ENCODE results near the gene ZNF695.
"Not testable (repeated sequence)": the region's sequence is repeated elsewhere in the genome, so short reads cannot be mapped to it uniquely, and the experiment has no call there.

The ZNF695 gene

DNA sequence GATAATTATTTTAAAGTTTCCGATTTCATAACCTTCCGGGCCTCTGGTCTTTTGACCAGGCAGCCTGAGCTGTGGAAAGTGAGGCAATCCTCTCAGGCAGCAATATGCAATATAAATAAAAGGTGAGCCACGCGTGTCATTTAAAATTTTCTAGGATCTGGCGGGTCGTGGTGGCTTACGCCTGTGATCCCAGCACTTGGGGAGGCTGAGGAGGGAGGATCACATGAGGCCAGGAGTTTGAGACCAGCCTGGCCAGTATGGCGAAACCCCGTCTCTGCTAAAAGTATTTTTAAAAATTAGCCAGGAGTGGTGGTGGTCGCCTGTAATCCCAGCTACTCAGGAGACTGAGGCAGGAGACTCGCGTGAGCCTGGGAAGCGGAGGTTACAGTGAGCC lies 546 bp upstream of the ZNF695 start:
- peaks cover 83% of the 10 kb centered on the region for H3K9me3 ChIP-seq
- H3K4me1 ChIP-seq, result peaks cover 9% of the 10 kb centered on the region; the same call in 1 of the 2 replicates
- H4K20me1 ChIP-seq, result no peaks in the 10 kb centered on the region
- no peaks in the 10 kb centered on the region for H3K27me3 ChIP-seq
- peaks cover 29% of the 10 kb centered on the region for H3K36me3 ChIP-seq
- no peak for TF ChIP-seq Cebpa-rat (IDR thresholded peaks at IDR 0.05)
- H3K4me2 ChIP-seq, result peak overlapping the region; percentile 80
- no peak overlapping the region for H3K27ac ChIP-seq
- H3K4me3 ChIP-seq, result peak overlapping the region; percentile 94
- H3K9ac ChIP-seq, result no peak overlapping the region

DNA sequence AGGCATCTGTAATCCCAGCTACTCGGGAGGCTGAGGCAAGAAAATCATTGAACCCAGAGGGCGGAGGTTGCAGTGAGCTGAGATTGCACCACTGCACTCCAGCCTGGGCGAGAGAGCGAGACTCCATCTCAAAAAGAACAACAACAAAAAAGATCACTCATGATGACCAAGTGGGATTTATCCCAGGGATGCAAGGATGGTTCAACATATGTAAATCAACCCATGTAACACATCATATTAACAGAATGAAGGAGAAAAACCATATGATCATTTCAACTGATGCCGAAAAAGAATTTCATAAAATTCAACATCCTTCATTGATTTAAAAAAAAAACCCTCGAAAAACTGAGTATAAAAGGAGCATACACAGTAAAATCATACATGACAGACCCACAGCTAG lies 3.8 kb downstream of the ZNF695 start:
- Histone ChIP-seq H3K36me3 (peaks cover 67% of the 10 kb centered on the region), H3K9me3 (peaks cover 85% of the 10 kb centered on the region)
- not testable (repeated sequence) for H3K4me2 ChIP-seq, H4K20me1 ChIP-seq, H3K4me3 ChIP-seq, H3K9ac ChIP-seq, H3K27ac ChIP-seq, H3K4me1 ChIP-seq, H3K27me3 ChIP-seq

GRCh38 chr1:246989901-246990300 lies 18.0 kb downstream of the ZNF695 start:
- no peaks in the 10 kb centered on the region for H3K4me1 ChIP-seq
- H3K9ac ChIP-seq, result no peak overlapping the region
- peaks cover 100% of the 10 kb centered on the region for H3K9me3 ChIP-seq
- no peaks in the 10 kb centered on the region for H4K20me1 ChIP-seq
- H3K4me3 ChIP-seq, result peak overlapping the region; percentile 39; the same call in 1 of the 2 replicates
- peaks cover 99% of the 10 kb centered on the region for H3K36me3 ChIP-seq
- H3K4me2 ChIP-seq, result no peak overlapping the region
- H3K27me3 ChIP-seq, result no peaks in the 10 kb centered on the region
- H3K27ac ChIP-seq, result no peak overlapping the region
- TF ChIP-seq Cebpa-rat (IDR thresholded peaks at IDR 0.05), result no peak

DNA sequence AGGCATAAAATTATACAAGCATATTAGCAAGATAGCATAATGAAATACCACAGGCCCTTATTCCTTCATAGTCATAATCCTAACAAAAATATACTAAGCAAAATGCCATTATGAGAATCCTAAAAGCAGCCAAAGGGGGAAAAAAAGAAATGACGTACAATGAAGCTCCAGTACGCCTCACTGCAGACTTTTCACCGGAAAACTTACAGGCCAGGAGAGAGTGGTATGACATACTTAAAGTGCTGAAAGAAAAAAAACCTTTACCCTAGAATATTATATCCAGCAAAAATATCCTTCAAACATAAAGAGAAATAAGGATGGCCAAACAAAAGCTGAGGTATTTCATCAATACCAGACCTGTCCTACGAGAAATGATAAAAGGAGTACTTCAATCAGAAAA lies 19.5 kb downstream of the ZNF695 start:
- Histone ChIP-seq H3K27me3 (no peaks in the 10 kb centered on the region), H3K4me1 (no peaks in the 10 kb centered on the region), H3K4me3 (peak overlapping the region; percentile 35; the same call in 1 of the 2 replicates), H3K9me3 (peaks cover 100% of the 10 kb centered on the region), H3K27ac (no peak overlapping the region), H3K9ac (no peak overlapping the region), H4K20me1 (no peaks in the 10 kb centered on the region), H3K4me2 (no peak overlapping the region), H3K36me3 (peaks cover 99% of the 10 kb centered on the region)
- TF ChIP-seq Cebpa-rat (IDR thresholded peaks at IDR 0.05), result no peak

GRCh38 chr1:246987083-246987690 lies 20.7 kb downstream of the ZNF695 start:
- H3K4me3 ChIP-seq, result peak overlapping the region; percentile 35
- no peak overlapping the region for H3K4me2 ChIP-seq
- no peak for TF ChIP-seq Cebpa-rat (IDR thresholded peaks at IDR 0.05)
- H3K9me3 ChIP-seq, result peaks cover 100% of the 10 kb centered on the region
- no peaks in the 10 kb centered on the region for H3K4me1 ChIP-seq
- H3K36me3 ChIP-seq, result peaks cover 100% of the 10 kb centered on the region
- H4K20me1 ChIP-seq, result no peaks in the 10 kb centered on the region
- no peak overlapping the region for H3K27ac ChIP-seq
- H3K27me3 ChIP-seq, result no peaks in the 10 kb centered on the region
- no peak overlapping the region for H3K9ac ChIP-seq

DNA sequence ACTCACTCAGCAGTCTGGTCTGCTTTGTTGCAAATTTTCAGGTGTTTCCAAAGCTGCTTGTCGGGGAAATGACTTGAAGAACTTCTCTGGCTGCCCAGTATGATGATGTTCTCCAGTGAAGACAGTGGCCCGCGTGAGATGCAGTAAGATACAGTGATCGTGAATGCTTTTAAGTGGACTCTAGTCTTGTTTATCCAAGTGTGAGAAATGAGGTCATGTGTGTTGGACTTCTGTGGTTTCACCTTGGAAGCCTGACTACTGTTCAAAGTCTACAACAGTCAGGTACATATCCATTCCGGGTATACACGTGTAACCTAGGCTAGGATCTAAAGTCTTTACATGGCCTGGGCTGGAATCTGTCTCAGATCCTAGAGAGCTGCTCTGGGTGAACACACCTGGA lies 29.1 kb downstream of the ZNF695 start:
- peaks cover 93% of the 10 kb centered on the region for H3K36me3 ChIP-seq
- peak overlapping the region; percentile 8; the same call in 1 of the 2 replicates for H3K4me3 ChIP-seq
- H3K27me3 ChIP-seq, result no peaks in the 10 kb centered on the region
- H3K27ac ChIP-seq, result no peak overlapping the region
- H4K20me1 ChIP-seq, result no peaks in the 10 kb centered on the region
- H3K4me1 ChIP-seq, result no peaks in the 10 kb centered on the region
- TF ChIP-seq Cebpa-rat (IDR thresholded peaks at IDR 0.05), result no peak
- no peak overlapping the region for H3K4me2 ChIP-seq
- H3K9me3 ChIP-seq, result peaks cover 100% of the 10 kb centered on the region
- no peak overlapping the region for H3K9ac ChIP-seq

DNA sequence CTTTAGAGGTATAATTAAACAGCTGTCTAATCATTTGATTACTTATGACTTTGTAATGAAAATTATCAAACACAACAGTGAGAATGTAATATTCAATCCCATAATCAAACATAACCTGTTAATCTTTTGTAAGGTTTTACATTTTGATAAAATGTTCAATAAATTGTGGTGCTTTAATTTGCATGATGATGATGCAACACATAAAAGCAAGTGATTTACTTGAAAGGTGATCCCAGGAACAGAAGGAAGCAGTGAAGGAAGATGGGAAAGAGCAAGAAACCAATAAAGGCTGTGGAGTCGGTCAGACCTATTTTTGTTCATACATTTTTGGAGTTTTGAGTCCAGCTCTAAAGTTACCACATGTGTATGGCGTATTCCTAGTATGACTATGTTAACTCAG lies 29.6 kb downstream of the ZNF695 start:
- peaks cover 93% of the 10 kb centered on the region for H3K36me3 ChIP-seq
- peaks cover 100% of the 10 kb centered on the region for H3K9me3 ChIP-seq
- no peak for TF ChIP-seq Cebpa-rat (IDR thresholded peaks at IDR 0.05)
- no peaks in the 10 kb centered on the region for H3K27me3 ChIP-seq
- no peak overlapping the region for H3K9ac ChIP-seq
- H3K27ac ChIP-seq, result no peak overlapping the region
- H3K4me2 ChIP-seq, result no peak overlapping the region
- H3K4me1 ChIP-seq, result no peaks in the 10 kb centered on the region
- H4K20me1 ChIP-seq, result no peaks in the 10 kb centered on the region
- no peak overlapping the region for H3K4me3 ChIP-seq

GRCh38 chr1:246971969-246972368 lies 35.9 kb downstream of the ZNF695 start:
- H3K27ac ChIP-seq, result no peak overlapping the region
- no peaks in the 10 kb centered on the region for H4K20me1 ChIP-seq
- H3K36me3 ChIP-seq, result peaks cover 92% of the 10 kb centered on the region
- TF ChIP-seq Cebpa-rat (IDR thresholded peaks at IDR 0.05), result no peak
- H3K4me2 ChIP-seq, result no peak overlapping the region
- H3K9me3 ChIP-seq, result peaks cover 100% of the 10 kb centered on the region
- no peak overlapping the region for H3K4me3 ChIP-seq
- H3K27me3 ChIP-seq, result 0 out of 2 replicates have a peak, but pooled peaks cover 3% of the 10 kb centered on the region
- H3K4me1 ChIP-seq, result no peaks in the 10 kb centered on the region
- H3K9ac ChIP-seq, result no peak overlapping the region

GRCh38 chr1:246971090-246971721 lies 36.7 kb downstream of the ZNF695 start:
- no peak for TF ChIP-seq Cebpa-rat (IDR thresholded peaks at IDR 0.05)
- no peak overlapping the region for H3K27ac ChIP-seq
- H3K36me3 ChIP-seq, result peaks cover 98% of the 10 kb centered on the region
- 0 out of 2 replicates have a peak, but pooled peaks cover 3% of the 10 kb centered on the region for H3K27me3 ChIP-seq
- H3K9me3 ChIP-seq, result peaks cover 100% of the 10 kb centered on the region
- no peak overlapping the region for H3K4me3 ChIP-seq
- no peaks in the 10 kb centered on the region for H3K4me1 ChIP-seq
- H4K20me1 ChIP-seq, result no peaks in the 10 kb centered on the region
- no peak overlapping the region for H3K4me2 ChIP-seq
- no peak overlapping the region for H3K9ac ChIP-seq

- H3K9me3 ChIP-seq, result peaks cover 100% of the 10 kb centered on the region
Observed at GRCh38 chr1:246969621-246970020, 38.2 kb downstream of the ZNF695 start.

More at GRCh38 chr1:246969621-246970020, 38.2 kb downstream of the ZNF695 start:
- H3K36me3 ChIP-seq, result peaks cover 98% of the 10 kb centered on the region
- H3K4me1 ChIP-seq, result no peaks in the 10 kb centered on the region
- no peak for TF ChIP-seq Cebpa-rat (IDR thresholded peaks at IDR 0.05)
- H3K27me3 ChIP-seq, result 0 out of 2 replicates have a peak, but pooled peaks cover 3% of the 10 kb centered on the region
- no peak overlapping the region for H3K27ac ChIP-seq
- H4K20me1 ChIP-seq, result no peaks in the 10 kb centered on the region
- H3K9ac ChIP-seq, result no peak overlapping the region
- H3K4me2 ChIP-seq, result no peak overlapping the region
- H3K4me3 ChIP-seq, result no peak overlapping the region
